GM18511 (cell line): ENCODE measurements around the gene R3HDML.
A peak's percentile ranks its signal among the peaks of the same experiment; 100 is the strongest.
"Not testable (repeated sequence)": the region's sequence is repeated elsewhere in the genome, so short reads cannot be mapped to it uniquely, and the experiment has no call there.

Experiments
- ATAC-seq: cut with Tn5 transposase; IDR thresholded peaks from one replicate; pipeline ENCODE4 v1.9.1; 2021; ENCODE audit warnings: mild to moderate bottlenecking, moderate library complexity; ENCODE audit not compliant: unreplicated experiment

The R3HDML gene

GRCh38 chr20:44336725-44337380 lies at the start of gene R3HDML:
TSS of gene R3HDML (plus strand) at chr20:44337043. CDS start at chr20:44337158, 115 bp downstream.
- ATAC-seq, result no peak

- ATAC-seq, result no peak
Measured at GRCh38 chr20:44287272-44288097, 49.4 kb upstream of the R3HDML start.

GRCh38 chr20:44288252-44288651 lies 48.6 kb upstream of the R3HDML start:
- no peak for ATAC-seq

GRCh38 chr20:44291754-44292153 lies 45.1 kb upstream of the R3HDML start:
- no peak for ATAC-seq

GRCh38 chr20:44296011-44296410 lies 40.8 kb upstream of the R3HDML start:
- ATAC-seq, result no peak

GRCh38 chr20:44297721-44298120 lies 39.1 kb upstream of the R3HDML start:
- no peak for ATAC-seq

- ATAC-seq, result not testable (repeated sequence)
Measured at GRCh38 chr20:44299011-44299535, 37.8 kb upstream of the R3HDML start.

GRCh38 chr20:44301285-44301684 lies 35.6 kb upstream of the R3HDML start:
- no peak for ATAC-seq

- ATAC-seq, result no peak
Measured at GRCh38 chr20:44302026-44302669, 34.7 kb upstream of the R3HDML start.

GRCh38 chr20:44302736-44303135 lies 34.1 kb upstream of the R3HDML start:
- no peak for ATAC-seq

GRCh38 chr20:44304383-44304782 lies 32.5 kb upstream of the R3HDML start:
- ATAC-seq, result no peak

- no peak for ATAC-seq
Measured at GRCh38 chr20:44306927-44307326, 29.9 kb upstream of the R3HDML start.

GRCh38 chr20:44309763-44310663 lies 26.8 kb upstream of the R3HDML start:
- ATAC-seq, result no peak

- peak; percentile 92 for ATAC-seq
Measured at GRCh38 chr20:44310664-44311639, 25.9 kb upstream of the R3HDML start, which contains the start of gene FITM2. TSS of gene FITM2 (minus strand) at chr20:44311202. CDS start at chr20:44311148, 54 bp downstream.

GRCh38 chr20:44314870-44315269 lies 22.0 kb upstream of the R3HDML start:
- no peak for ATAC-seq

GRCh38 chr20:44319839-44320422 lies 16.9 kb upstream of the R3HDML start:
- no peak for ATAC-seq

GRCh38 chr20:44324343-44324742 lies 12.5 kb upstream of the R3HDML start:
- no peak for ATAC-seq

GRCh38 chr20:44326391-44327159 lies 10.3 kb upstream of the R3HDML start:
- ATAC-seq, result no peak
